Erythroblast (primary cell): ENCODE results near the gene TLNRD1.

Experiments used
- GATA1 ChIP-seq: IDR thresholded peaks from 2 replicates; pipeline ENCODE4 v1.6.1; 2011; ENCODE audit warnings: low read depth, mild to moderate bottlenecking, control low read depth, low read length, moderate library complexity
- POLR2A ChIP-seq: IDR thresholded peaks from 2 replicates; pipeline ENCODE4 v1.6.1; 2011; ENCODE audit warnings: mild to moderate bottlenecking, low read length

GRCh38 chr15:80957556-80957955, 43.2 kb upstream of the TLNRD1 start:
- no peak for TF ChIP-seq POLR2A
- TF ChIP-seq GATA1: no peak
